GM21515 (cell line): ENCODE results near the gene SKAP2.

Experiments
- ATAC-seq: cut with Tn5 transposase; IDR thresholded peaks from one replicate; pipeline ENCODE4 v1.9.1; 2021; ENCODE audit not compliant: unreplicated experiment

The SKAP2 gene

DNA sequence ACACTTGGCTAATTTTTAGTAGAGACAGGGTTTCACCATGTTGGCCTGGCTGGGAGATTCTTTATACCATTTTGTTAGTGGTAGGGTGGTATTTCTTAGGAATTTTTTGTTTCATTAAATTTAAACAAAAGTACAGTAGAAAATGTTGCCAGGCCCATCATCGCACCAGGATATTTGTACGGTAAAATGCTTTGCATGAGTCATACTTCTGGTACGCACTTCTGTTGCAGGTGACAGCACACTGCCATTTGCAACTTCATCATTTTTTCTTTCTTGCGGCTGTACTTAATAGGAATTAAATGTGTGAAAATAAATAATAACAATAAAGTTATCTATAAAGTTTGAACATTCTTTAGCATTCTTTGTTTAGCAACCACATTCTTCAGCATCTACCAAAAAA is 195.6 kb downstream of the SKAP2 start:
- ATAC-seq, result no peak

DNA sequence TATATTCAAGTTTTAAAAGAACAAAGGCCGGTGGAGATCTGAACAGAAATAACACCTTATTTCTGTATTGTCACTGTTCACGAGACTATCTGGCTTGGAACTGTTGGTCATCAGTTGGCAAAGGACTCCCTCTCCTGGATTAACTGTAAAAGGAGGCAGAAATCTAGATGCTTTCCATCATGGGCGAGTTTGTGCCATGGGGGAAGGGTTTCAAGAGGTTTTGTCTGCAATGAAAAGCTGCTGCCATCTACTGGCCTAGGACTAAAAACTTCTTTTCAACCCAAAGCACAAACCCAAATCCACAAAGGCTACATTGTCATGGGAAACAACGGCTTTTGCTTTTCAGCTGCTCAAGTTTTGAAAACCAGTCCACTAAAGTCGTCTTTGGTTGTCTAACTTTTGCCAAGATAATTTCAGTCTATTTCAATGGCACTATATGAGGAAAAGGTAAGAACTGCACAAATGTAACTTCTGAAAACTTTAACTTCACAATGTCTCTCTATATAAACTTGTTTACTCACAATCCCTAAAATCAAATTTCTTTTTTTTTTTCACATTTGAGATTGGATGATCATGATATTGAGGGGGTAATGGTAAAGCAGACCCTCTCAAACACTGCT is 196.8 kb downstream of the SKAP2 start:
- no peak for ATAC-seq

DNA sequence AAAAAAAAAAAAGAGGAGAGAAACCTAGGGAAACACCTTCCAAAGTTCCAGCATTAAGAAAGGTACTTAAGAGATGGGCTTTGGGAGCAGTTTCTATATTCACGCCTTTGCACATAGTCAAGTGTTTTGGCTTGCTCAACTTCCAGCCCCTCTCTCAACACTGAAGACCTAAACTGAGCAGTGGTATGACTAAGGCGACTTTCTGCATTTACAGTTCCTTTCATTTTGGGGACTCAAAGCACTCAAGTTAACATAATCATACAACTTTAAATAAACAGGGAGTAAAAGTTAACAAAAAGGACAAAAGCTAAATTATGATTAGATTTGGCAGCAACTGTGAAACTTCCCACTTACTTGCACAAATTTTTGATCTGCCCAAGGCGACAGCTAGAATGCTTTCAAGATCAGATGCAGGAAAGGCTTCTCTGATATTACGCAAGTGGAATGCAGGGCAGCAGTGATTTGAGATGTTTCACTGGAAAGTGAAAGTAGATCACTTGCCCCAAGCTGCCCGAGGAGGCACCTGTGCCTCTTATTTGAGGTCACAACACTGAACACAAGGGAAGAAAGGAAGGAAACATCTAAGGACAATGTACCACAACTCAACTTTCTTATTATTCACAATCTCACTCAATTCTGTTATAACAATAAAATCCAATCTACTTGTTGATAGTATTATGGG is 199.5 kb downstream of the SKAP2 start:
- ATAC-seq, result no peak

DNA sequence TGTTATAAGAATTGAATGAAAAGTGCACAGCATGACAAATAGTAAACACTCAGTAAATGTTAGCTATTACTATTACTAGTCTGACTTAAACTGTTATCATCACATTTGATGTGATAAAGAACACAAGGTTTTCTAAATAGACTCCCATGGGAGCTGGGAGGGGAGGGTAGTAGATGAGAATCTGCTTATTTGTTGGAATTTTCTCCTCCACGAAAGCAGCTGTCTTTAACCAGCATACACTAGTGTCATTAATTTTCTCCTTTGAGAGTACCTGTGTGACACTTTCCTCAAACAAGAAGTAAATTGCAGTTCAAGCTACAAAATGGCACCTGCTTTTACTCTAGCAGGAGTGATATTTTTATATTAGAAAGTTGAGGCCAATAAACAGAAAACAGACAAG is 200.1 kb downstream of the SKAP2 start:
- ATAC-seq, result no peak

DNA sequence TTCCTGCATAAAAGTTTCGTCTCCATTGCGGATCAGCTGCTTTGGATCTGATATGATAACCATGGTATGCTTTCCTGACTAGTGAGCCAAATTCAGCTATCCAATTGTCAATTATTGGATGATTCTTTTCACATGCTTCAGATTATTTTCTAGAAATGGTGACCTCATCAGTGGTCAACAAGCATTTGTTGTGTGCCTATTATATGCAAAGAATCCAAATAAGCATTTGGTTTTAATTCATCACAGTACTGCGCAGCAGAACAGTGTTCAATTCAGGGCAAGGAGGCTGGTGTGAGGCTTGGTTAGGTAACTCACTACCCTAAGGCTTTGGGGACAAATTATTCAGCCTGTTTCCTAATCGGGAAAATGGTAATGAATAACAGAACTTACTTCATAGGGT is 200.5 kb downstream of the SKAP2 start:
- ATAC-seq, result no peak

DNA sequence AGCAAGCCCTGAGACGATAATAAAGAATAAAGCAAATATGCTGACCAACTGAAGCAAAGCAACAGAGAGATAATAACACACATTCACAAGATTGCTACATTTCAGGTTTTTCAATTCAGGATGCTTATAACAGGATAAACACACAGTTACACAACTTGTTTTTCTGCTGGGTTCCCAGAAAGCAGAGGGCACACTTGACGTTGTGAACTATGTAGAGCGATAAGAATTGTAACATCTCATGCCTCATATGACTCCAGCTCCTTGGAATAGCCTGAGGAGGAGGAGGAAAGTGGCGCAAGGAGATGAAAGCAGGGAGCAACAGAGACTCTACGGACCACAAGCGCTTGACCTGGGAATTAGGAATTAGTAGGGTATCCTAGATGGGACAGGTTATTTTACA is 201.7 kb downstream of the SKAP2 start:
- no peak for ATAC-seq

DNA sequence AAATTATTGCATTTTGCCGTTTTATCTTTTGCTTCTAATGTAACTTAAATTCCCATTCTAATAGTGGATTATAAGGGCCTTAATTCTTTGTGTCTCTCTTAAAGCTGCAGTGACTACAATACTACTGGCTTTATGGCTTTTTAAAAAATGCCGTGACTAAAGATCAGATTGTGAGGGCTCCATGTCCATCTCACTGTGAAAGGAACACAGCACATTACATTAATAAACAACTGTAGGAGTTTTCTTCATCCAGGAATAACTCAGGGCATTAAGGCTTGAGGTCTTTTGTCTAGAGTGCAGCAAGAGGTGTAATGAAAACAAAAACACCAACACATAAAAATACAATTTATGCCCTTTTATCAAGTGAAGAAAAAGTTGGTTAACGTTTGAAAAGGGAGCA is 205.3 kb downstream of the SKAP2 start:
- no peak for ATAC-seq

DNA sequence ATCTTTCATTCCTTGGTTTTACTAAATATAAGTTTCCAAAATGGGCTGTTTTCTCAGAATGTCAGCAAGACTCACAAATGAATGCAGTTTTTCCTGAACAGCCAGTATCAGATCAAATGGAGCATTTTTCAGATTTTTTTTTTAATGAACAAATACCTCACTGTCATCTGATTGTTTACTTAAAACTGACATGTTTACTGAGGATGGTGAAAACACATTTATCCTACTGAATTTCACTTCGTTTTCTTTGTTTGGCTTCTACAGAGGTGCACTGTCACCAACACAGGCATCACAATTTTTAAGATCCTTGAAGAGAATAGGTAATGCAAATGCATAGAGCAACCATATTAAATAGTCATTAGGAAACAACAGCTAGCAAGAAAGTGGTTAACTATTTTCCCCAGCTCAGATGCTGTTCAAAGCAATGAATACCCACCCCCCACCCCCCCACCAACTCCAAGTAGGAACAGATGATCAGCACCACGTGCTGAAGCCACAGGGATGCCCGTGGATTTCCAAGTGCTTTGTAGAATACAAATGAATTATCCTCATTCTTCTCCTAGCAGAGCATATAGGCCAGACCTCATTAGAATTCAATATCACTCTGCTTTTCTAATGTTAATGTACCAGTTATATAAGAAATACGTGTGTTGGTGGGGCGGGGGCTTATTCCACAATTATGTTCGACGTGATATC is 205.9 kb downstream of the SKAP2 start:
- ATAC-seq, result no peak

DNA sequence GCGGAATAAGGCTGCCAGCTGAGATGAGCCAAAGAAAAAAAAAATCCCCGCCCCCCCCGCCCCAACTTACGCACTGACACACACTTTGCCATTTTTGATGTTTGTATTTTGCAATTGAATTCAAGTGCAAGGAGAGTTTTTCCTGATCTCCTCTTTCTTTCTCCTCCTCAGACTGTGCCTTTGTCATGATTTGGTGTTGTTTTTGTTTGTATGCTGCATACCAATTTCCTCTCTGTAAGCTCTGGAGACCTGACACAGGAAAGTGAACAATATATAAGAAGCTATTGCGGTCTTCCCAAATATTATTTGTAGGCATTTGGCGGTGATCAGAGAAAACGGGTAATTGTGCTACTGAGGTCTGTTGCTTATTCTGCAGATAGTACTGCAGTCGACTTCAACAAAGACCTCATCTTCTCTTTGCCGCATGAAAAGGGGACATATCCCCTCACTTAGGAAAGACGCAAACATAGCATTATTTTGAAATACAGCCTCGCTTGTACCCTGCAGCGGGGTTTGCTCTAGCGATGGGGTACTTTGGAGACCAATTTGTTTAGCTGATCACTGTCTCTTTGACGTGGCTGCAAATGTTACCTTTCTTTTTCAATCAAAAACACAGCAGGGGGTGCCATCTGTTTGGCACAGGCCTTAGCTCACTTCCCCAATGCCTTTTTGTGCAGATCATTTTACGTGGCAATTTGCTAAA is 206.6 kb downstream of the SKAP2 start:
- ATAC-seq, result no peak

DNA sequence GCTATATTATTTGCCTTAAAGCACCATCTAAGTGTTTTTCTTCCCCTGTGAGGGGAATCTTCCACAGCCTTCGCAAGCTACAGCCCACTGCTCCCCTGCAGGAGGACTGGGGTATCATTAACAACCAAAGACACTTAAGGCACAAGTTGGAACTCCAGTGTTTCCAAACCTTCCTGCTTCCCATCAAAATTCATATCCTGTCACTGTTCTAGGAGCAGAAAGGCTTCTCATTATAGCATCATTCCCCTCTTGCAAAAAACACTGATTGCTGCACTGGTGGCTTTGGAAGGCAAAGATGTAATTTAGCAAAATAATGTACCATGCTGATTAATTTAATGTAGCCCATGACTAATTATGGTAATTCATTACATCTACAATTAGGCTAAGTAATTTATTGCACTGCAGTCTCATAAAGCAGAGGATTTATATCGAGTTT is 207.2 kb downstream of the SKAP2 start:
- ATAC-seq, result no peak

DNA sequence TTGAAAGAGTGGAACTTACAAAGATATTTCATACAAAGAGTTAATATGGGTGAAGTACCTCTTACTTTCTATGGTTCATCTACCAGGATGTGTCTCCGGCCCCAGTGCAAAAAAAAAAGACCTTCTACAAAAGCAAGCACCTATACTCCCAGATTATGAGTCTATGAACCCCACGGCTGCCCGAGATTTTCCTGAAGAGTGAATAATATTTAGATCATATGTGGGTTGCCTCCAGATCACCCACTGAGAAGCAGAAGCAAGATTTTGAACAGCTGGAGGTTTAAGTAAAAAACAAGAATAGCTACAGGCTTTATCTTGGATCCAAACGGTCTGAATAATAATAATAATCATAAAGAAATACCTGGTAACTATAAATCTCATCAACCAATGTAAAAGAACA is 207.7 kb downstream of the SKAP2 start:
- ATAC-seq, result no peak

DNA sequence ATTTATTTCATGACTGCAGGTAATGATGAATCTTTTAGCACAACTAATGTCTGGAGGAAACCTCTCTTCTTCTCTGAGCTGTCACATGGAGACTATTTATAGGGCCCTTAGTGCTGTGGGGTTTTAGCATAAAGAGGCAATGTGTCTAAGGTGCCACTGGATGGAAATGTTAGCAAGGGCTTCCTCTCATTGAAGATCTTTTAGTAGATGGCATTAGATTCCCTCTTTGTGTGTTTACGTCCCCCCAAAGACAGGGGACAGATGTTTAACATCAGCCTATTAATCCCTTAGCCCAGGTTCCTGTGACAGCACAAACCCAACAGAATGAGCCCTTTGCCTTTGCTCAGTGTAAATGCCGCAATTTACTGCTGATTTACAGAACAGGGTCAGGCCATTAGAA is 208.6 kb downstream of the SKAP2 start:
- ATAC-seq, result no peak

DNA sequence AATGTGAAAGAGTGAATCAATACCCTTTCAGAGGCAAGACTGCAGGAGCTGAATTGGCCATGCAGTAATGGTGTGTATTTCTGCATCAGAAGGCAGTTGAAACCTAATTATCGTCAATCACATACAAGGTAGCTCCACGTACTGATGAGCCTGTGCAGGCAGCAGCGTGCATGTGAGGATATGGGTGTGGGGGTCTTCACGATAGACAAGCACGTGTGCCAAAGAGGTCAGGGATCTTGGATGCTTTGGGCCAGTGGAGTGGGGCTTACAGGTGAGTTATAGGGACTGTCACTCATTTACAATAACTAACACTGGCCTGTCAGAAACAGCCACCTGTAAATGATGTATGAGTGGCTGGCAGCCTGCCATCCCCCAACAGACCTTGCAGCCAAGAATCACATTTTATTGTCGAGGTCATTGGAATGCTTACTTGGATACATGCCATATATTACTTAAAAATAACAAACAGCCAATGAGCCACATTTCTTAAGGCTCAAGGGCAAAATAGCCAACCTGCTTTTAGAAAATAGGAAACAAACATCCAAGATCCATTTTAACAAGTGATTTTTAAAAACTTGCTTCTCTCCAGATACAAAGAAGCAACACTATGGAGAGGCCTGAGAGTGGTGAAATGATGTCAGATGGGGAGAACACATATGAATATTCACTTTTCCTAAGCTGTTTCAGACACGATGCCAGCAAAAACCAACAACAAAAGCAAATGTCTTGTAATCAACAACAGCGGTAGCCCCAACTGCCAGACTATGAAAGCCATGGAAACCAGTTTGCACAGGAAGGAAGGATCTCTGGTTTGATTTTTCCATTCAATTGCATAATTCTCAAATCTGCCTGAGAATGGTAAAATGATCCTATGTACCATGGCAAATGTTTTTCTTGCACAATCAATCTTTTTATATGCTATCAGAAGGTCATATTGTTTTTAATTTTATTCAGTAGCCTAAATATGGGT is 210.7 kb downstream of the SKAP2 start:
- no peak for ATAC-seq

DNA sequence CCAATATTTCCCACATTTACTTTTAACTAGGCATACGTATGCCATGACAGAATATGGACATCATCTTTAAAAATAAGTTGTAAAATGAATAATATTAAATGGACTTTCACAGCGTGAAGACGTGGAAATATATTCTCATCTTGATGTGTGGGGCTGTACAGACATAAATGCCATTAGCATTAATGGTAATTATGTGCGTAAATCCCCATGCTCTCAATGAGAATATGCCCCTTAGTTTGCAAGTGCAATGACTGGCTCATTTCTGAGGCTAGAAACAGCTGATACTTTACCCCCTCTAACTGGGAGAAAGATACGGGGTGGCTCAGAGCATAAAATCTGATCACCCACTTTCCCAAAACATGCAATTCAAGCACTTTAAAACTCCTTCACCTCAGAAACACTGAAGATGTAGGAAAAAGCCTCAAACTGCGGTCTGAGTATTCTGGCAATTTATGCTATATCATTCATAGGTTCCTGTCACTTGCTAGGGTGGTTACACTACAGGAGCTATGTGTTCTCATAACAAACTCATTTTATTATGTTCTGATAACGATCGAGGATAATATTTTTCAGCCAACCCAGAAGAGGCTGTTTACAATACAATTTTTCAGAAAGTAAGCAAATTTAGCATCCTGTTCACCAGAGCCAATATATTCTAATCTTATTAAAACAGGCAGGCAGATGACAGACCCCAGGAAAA is 211.8 kb downstream of the SKAP2 start:
- no peak for ATAC-seq

DNA sequence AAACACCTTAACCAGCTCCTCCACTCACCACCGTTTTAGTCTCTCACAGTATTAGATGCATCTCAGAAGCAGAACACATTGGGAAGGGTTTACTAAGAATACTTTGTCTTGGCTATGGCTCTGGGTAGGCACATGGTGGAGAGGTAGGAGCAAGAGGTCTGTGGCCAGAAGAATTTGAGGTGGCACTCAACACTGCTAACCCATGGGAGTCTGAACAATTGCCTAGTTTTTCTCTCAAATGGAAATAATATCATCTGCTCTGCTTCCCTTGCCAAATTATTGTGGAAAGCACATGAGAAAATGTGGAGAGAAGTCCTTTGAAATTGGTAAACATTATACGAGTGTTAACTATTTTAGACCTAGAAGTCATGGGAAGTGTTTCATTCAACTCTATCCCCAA is 214.3 kb downstream of the SKAP2 start:
- ATAC-seq, result no peak

DNA sequence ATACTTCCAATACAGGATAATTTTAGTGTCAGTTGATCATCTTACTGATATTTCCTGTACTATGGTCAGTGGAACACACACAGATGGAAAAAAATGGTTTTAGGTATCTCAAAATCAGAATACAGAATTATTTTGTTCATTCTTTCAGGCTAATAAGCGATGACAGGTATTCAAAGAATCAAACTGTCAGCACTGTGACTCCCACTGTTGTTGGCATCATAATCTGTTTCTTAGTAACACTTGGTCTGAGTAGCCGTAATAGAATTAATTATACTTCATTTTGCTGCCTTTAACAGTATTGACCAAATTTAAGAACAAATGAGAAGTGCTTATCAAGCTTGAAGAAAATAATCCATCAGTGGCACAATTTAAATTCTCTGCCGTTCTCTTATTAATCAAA is 215.0 kb downstream of the SKAP2 start:
- no peak for ATAC-seq

DNA sequence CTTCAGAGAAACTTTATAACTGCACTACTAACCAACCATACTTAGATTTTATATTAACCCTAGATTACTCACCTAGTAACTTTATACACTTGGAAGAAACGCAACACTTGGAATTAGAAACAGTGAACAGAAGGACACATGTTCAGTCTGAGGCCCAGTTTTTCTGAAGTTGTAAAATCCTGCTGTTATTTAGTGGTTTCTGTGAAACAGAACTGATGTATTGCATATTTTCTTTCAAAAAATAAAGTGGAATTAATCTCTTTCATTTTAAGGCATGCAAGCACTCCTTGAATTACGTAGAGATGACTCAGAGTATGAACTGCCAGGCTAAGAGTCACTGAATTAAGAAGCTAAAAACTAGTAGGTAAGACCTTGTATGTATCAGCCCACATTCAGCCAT is 215.8 kb downstream of the SKAP2 start:
- ATAC-seq, result no peak

DNA sequence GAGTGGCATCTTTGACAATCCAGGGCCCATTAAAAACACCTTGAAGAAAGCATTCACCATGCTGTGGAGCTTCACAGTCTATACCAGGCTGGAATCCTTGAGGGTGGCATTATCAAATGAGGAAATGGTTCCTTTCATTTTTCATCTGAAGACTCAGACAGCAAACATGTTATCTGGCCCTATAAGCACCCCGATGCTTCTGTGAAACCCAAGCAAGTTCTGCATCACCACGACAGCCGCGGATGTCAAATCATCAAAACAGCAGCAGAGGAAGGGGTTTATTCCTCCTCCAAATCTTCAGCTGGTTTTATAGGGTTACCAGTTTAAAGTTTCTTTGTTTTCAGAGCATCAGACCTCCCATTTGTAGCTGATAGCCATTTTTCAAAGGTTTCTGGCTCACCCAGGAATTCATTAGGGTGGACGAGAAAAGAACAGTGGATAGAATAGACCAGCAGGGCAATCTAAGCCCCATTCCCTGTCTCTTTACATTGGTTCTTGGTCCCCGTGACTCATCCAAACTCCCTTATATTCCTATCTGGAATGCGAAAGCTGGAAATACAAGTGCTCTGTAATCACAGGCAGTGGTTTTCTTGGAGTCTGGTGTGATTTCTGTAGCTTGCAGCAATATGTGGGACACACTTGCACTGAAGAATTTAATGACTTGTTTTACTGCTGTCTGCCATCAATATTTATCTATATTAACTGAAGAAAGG is 217.9 kb downstream of the SKAP2 start:
- ATAC-seq, result no peak

DNA sequence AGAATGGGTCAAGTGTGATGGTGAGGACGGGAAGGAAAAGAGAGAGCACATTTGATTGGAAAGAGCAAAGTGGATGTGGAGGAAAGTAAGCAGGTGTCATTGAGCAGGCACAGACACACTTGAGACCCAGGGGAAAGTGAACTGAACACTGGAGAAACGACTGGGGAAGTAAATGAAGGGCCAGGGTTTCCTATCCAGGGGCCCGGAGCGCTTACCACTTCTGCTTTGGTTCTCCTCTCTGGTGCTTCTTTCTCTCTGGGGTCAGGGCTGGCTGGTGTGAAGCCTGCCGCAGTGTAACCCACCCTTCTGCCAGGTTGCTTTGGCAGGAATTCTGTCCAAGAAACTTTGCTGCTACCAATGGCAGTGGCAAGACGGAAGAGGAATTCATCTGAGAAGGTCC is 219.3 kb downstream of the SKAP2 start:
- no peak for ATAC-seq
